ENCODE data around the gene GTPBP3. TPM values are rescaled to one million over a fixed set of nuclear protein-coding genes. Genes with fewer than 3 reads are reported as not detected.

Gene GTPBP3
- total and polyA plus RNA-seq, 2 of the 13 experiments (the other 11 are each of a cell fraction or from before 2014, with no cell fraction given): 17.5 to 30.0 TPM

GRCh38 chr19:17346109-17346671 is 8.8 kb downstream of the GTPBP3 start (continued):
- TF ChIP-seq CAMTA2 (CRISPR knock-in tag; IDR thresholded peaks at IDR 0.05; ENCODE audit: borderline replicate concordance) (no peak), SPEN (CRISPR knock-in tag; IDR thresholded peaks at IDR 0.05; ENCODE audit: low read depth) (peak; percentile 42; the same call in 1 of the 2 replicates), ZBTB33 (CRISPR knock-in tag; IDR thresholded peaks at IDR 0.05) (peak; percentile 45; the same call in 1 of the 2 replicates), SAP130 (CRISPR knock-in tag; IDR thresholded peaks at IDR 0.05; ENCODE audit: low read depth) (peak; percentile 42; the same call in 1 of the 2 replicates), GMEB1 (CRISPR knock-in tag; IDR thresholded peaks at IDR 0.05; ENCODE audit: borderline replicate concordance) (no peak), ARNT2 (CRISPR knock-in tag; IDR thresholded peaks at IDR 0.05; ENCODE audit: low read depth) (no peak), NFYB (CRISPR knock-in tag; IDR thresholded peaks at IDR 0.05) (no peak), STAG1 (CRISPR knock-in tag; IDR thresholded peaks at IDR 0.05) (peak; percentile 81), LRRFIP1 (CRISPR knock-in tag; conservative IDR thresholded peaks at IDR 0.05) (no peak), KDM2A (CRISPR knock-in tag; IDR thresholded peaks at IDR 0.05; ENCODE audit: borderline replicate concordance, low read depth) (peak; percentile 83), ZNF687 (CRISPR knock-in tag; IDR thresholded peaks at IDR 0.05) (peak; percentile 51), TBX2 (CRISPR knock-in tag; IDR thresholded peaks at IDR 0.05; ENCODE audit: borderline replicate concordance) (no peak), ZNF230 (CRISPR knock-in tag; IDR thresholded peaks at IDR 0.05) (0 out of 2 replicates have a peak, but pooled peaks have one; percentile 25), HDAC1 (CRISPR knock-in tag; IDR thresholded peaks at IDR 0.05) (no peak), ZNF451 (CRISPR knock-in tag; IDR thresholded peaks at IDR 0.05) (no peak), THAP7 (CRISPR knock-in tag; IDR thresholded peaks at IDR 0.05) (0 out of 2 replicates have a peak, but pooled peaks have one; percentile 32), XRCC5 (optimal IDR thresholded peaks at IDR 0.05; ENCODE audit: low read length) (no peak), ERF (CRISPR knock-in tag; IDR thresholded peaks at IDR 0.05) (peak; percentile 68; the same call in 1 of the 2 replicates)
